Mucosa of descending colon (tissue), 3 donors: ENCODE measurements around the gene CPTP. TPM values are rescaled to one million over a fixed set of nuclear protein-coding genes. Genes with fewer than 3 reads are reported as not detected.

ENCODE experiments used
- ATAC-seq: fragments of 200-7000 bp; cut with Tn5 transposase; one replicate; pipeline ENCODE4 v1.9.1; 2020; ENCODE audit warnings: mild to moderate bottlenecking, moderate library complexity
- DNase-seq, 3 donors: peaks; one replicate each; pipeline ENCODE4 v3.0.0-alpha.2; 2020
- H3K36me3 ChIP-seq: fragments of 200-600 bp; one replicate; pipeline ENCODE4 v1.8.0; 2021; ENCODE audit warnings: low read depth, mild to moderate bottlenecking
- H3K4me1 ChIP-seq: fragments of 200-600 bp; one replicate; pipeline ENCODE4 v1.8.0; 2021; ENCODE audit warnings: low read depth, mild to moderate bottlenecking
- H3K4me3 ChIP-seq: fragments of 200-600 bp; one replicate; pipeline ENCODE4 v1.8.0; 2021; ENCODE audit warnings: mild to moderate bottlenecking
- H3K9me3 ChIP-seq: fragments of 200-600 bp; one replicate; pipeline ENCODE4 v1.8.0; 2021; ENCODE audit warnings: mild to moderate bottlenecking
- intact Hi-C, 2 donors: fragments of 100-400 bp; cut with DNase I in 1 of 2; cut with micrococcal nuclease in 1 of 2; formaldehyde crosslinking; loops; one replicate each; pipeline versions ENCODE4 v1.11.0 to v1.11.1; 2022; cut with DNase I, micrococcal nuclease
- long read RNA-seq, 2 donors: library from polyadenylated mRNA; unstranded; transcript quantifications; one replicate each; pipeline ENCODE4 v2.0.0, GENCODE V29; 2019 to 2021
- total RNA-seq, 3 donors: library from RNA; stranded (reverse); fragmentation: NEBNext Ultra II Directional in 2 of 3; extraction: Animal tissue kit (Norgen Biotek cat#: 25700) in 2 of 3; gene quantifications; one replicate each; pipeline versions ENCODE4 v1.2.1 to v1.2.4, GENCODE V29; 2021 to 2023
- TF ChIP-seq, protein P1 (sequence below): fragments of 200-600 bp; IDR thresholded peaks from one replicate; pipeline ENCODE4 v1.8.0; 2022; ENCODE audit warnings: antibody characterized with exemption, mild to moderate bottlenecking
- donor health status: DM: no; HTN: no; CAD: no; lungs with moderate emphysema.
- donor health status: DM: no; HTN: no; CAD: no.
- donor health status: DM: no; HTN: yes; CAD: no.

Gene CPTP
- 10 to 100 TPM; 41.2 to 77.9 (median 55.5) TPM for total RNA-seq
- long read RNA-seq, donor 1, transcript CPTP-202 (2 exons, 1,101 nt), result minor isoform, 10 of 86 reads
- long read RNA-seq, donor 1, transcript CPTP-201 (3 exons, 2,190 nt), result major isoform, 66 of 86 reads
- long read RNA-seq, donor 1, partial matches to known transcripts, result 9 of 86 reads
- long read RNA-seq, donor 1, other reads (novel, unspliced or antisense), result 0 of 86 reads
- long read RNA-seq, donor 2, transcript CPTP-201 (3 exons, 2,190 nt), result major isoform, 25 of 32 reads
- long read RNA-seq, donor 2, partial matches to known transcripts, result 2 of 32 reads
- long read RNA-seq, donor 2, other reads (novel, unspliced or antisense), result 2 of 32 reads

- Histone ChIP-seq H3K4me3 (peak within 1 kb of the TSS; percentile 84), H3K4me1 (peaks cover 23% of the 10 kb centered on the region), H3K36me3 (peaks cover 3% of the 10 kb centered on the region), H3K9me3 (no peaks in the 10 kb centered on the region)
- intact Hi-C loops, result no loop called here
- peak; percentile 93 to 97 (median 96) for DNase-seq
- TF ChIP-seq, protein P1, sequence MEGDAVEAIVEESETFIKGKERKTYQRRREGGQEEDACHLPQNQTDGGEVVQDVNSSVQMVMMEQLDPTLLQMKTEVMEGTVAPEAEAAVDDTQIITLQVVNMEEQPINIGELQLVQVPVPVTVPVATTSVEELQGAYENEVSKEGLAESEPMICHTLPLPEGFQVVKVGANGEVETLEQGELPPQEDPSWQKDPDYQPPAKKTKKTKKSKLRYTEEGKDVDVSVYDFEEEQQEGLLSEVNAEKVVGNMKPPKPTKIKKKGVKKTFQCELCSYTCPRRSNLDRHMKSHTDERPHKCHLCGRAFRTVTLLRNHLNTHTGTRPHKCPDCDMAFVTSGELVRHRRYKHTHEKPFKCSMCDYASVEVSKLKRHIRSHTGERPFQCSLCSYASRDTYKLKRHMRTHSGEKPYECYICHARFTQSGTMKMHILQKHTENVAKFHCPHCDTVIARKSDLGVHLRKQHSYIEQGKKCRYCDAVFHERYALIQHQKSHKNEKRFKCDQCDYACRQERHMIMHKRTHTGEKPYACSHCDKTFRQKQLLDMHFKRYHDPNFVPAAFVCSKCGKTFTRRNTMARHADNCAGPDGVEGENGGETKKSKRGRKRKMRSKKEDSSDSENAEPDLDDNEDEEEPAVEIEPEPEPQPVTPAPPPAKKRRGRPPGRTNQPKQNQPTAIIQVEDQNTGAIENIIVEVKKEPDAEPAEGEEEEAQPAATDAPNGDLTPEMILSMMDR, result no peak
- peak; percentile 91 for ATAC-seq
Measured at GRCh38 chr1:1324524-1325287, at the start of gene CPTP, which contains the start of gene INTS11. Gene CPTP, plus strand, starts transcription at chr1:1324802. Its CDS starts 2,109 bp downstream, at chr1:1326911. Gene INTS11, minus strand, starts transcription at chr1:1324660. Its CDS starts 52 bp downstream, at chr1:1324608.

GRCh38 chr1:1274931-1275431, 49.6 kb upstream of the CPTP start:
- intact Hi-C loops, result no loop called here
- no peak overlapping the region for H3K4me3 ChIP-seq

GRCh38 chr1:1275836-1276235, 48.8 kb upstream of the CPTP start:
- no peak for DNase-seq
- peaks cover 19% of the 10 kb centered on the region for H3K4me1 ChIP-seq
- TF ChIP-seq, protein P1, result no peak
- H3K36me3 ChIP-seq, result no peaks in the 10 kb centered on the region
- no peaks in the 10 kb centered on the region for H3K9me3 ChIP-seq
- intact Hi-C loops, result no loop called here
- no peak for ATAC-seq
- H3K4me3 ChIP-seq, result no peak overlapping the region

More at GRCh38 chr1:1274931-1275431, 49.6 kb upstream of the CPTP start:
- ATAC-seq, result no peak
- H3K36me3 ChIP-seq, result no peaks in the 10 kb centered on the region
- TF ChIP-seq, protein P1, result no peak
- peak in 1 of 3 donors; percentile 53 for DNase-seq
- H3K9me3 ChIP-seq, result no peaks in the 10 kb centered on the region
- peaks cover 23% of the 10 kb centered on the region for H3K4me1 ChIP-seq

GRCh38 chr1:1278620-1279019, 46.0 kb upstream of the CPTP start:
- Histone ChIP-seq H3K4me1 (peaks cover 12% of the 10 kb centered on the region), H3K4me3 (no peak overlapping the region), H3K36me3 (no peaks in the 10 kb centered on the region), H3K9me3 (no peaks in the 10 kb centered on the region)
- ATAC-seq, result no peak
- intact Hi-C loops, result no loop called here
- TF ChIP-seq, protein P1, result no peak
- DNase-seq, result no peak

- no peak for DNase-seq
- H3K36me3 ChIP-seq, result no peaks in the 10 kb centered on the region
- intact Hi-C loops, result no loop called here
- TF ChIP-seq, protein P1, result no peak
- H3K4me3 ChIP-seq, result no peak overlapping the region
- H3K4me1 ChIP-seq, result peaks cover 12% of the 10 kb centered on the region
- no peaks in the 10 kb centered on the region for H3K9me3 ChIP-seq
- no peak for ATAC-seq
Measured at GRCh38 chr1:1279028-1279427, 45.6 kb upstream of the CPTP start.
